GM23338 (cell line): ENCODE measurements around the gene TOP1. TPM values are rescaled to one million over a fixed set of nuclear protein-coding genes. Genes with fewer than 3 reads are reported as not detected.

Experiments
- ATAC-seq: fragments of 200-7000 bp; cut with Tn5 transposase; 3 replicates; pipeline ENCODE4 v1.9.1; 2020
- DNase-seq: peaks from one replicate; pipeline ENCODE4 v3.0.0-alpha.2; 2015; ENCODE audit warnings: low spot score
- H2AFZ ChIP-seq: fragments of 200-600 bp; sonication (generic); 2 replicates; pipeline ENCODE4 v1.8.0; 2016; ENCODE audit warnings: antibody characterized with exemption, mild to moderate bottlenecking, moderate library complexity
- H3F3A ChIP-seq: fragments of 200-600 bp; sonication (generic); replicated peaks from 2 replicates; pipeline ENCODE4 v1.8.0; 2017; ENCODE audit warnings: antibody characterized with exemption, mixed run types, low read depth
- H3K27ac ChIP-seq: fragments of 200-600 bp; sonication (generic); 2 replicates; pipeline ENCODE4 v1.6.1; 2016; ENCODE audit warnings: low read depth
- H3K27me3 ChIP-seq: fragments of 200-600 bp; sonication (generic); 2 replicates; pipeline ENCODE4 v1.8.0; 2016; ENCODE audit warnings: mild to moderate bottlenecking, mixed run types, moderate library complexity; ENCODE audit not compliant: insufficient read depth
- H3K36me3 ChIP-seq: fragments of 200-600 bp; sonication (generic); 2 replicates; pipeline ENCODE4 v1.8.0; 2016; ENCODE audit warnings: mild to moderate bottlenecking; ENCODE audit not compliant: insufficient read depth
- H3K4me1 ChIP-seq: fragments of 200-600 bp; sonication (generic); 2 replicates; pipeline ENCODE4 v1.8.0; 2016; ENCODE audit warnings: mild to moderate bottlenecking, moderate library complexity; ENCODE audit not compliant: insufficient read depth
- H3K4me2 ChIP-seq: fragments of 200-600 bp; sonication (generic); 2 replicates; pipeline ENCODE4 v1.7.1; 2017; ENCODE audit warnings: mixed run types
- H3K4me3 ChIP-seq: fragments of 200-600 bp; sonication (generic); 2 replicates; pipeline ENCODE4 v1.6.1; 2016; ENCODE audit warnings: mixed run types
- H3K79me2 ChIP-seq: fragments of 200-600 bp; sonication (generic); replicated peaks from 2 replicates; pipeline ENCODE4 v1.8.0; 2017; ENCODE audit warnings: mild to moderate bottlenecking; ENCODE audit not compliant: insufficient read depth
- H3K9me2 ChIP-seq: fragments of 200-600 bp; sonication (generic); 2 replicates; pipeline ENCODE4 v1.8.0; 2017; ENCODE audit not compliant: insufficient read depth
- H4K20me1 ChIP-seq: fragments of 200-600 bp; sonication (generic); replicated peaks from 2 replicates; pipeline ENCODE4 v1.8.0; 2017; ENCODE audit warnings: mild to moderate bottlenecking; ENCODE audit not compliant: insufficient read depth
- H3K27ac Mint-ChIP-seq: 2 replicates; pipeline ENCODE4 v1.8.0; 2020; ENCODE audit warnings: inconsistent platforms, mild to moderate bottlenecking, moderate library complexity, mixed read lengths
- H3K27me3 Mint-ChIP-seq: 3 replicates; pipeline ENCODE4 v1.8.0; 2022; ENCODE audit warnings: low read depth, mild to moderate bottlenecking, moderate library complexity, mixed read lengths, inconsistent platforms; ENCODE audit not compliant: insufficient read depth, poor library complexity
- H3K36me3 Mint-ChIP-seq: 3 replicates; pipeline ENCODE4 v1.8.0; 2021; ENCODE audit warnings: low read depth, mild to moderate bottlenecking, inconsistent platforms, moderate library complexity, mixed read lengths
- H3K4me1 Mint-ChIP-seq: 3 replicates; pipeline ENCODE4 v1.8.0; 2020; ENCODE audit warnings: mild to moderate bottlenecking, inconsistent platforms, mixed read lengths
- H3K4me3 Mint-ChIP-seq: 3 replicates; pipeline ENCODE4 v1.8.0; 2021; ENCODE audit warnings: moderate library complexity, mild to moderate bottlenecking, inconsistent platforms, mixed read lengths
- H3K9me3 Mint-ChIP-seq: 3 replicates; pipeline ENCODE4 v1.8.0; 2020; ENCODE audit warnings: moderate library complexity, mild to moderate bottlenecking, inconsistent platforms, mixed read lengths
- CTCF ChIP-seq, 2 experiments: fragments of 200-600 bp in 1 of 2; sonication (generic) in 1 of 2; conservative IDR thresholded peaks; 2 replicates each; pipeline versions ENCODE4 v1.5.1 to v1.6.1; 2016 to 2017; ENCODE audit warnings: antibody characterized with exemption in 2 of 2, low read depth in 2 of 2, mild to moderate bottlenecking in 2 of 2, moderate library complexity in 1 of 2
- EZH2 ChIP-seq: fragments of 200-600 bp; sonication (generic); IDR thresholded peaks from one replicate; pipeline ENCODE4 v1.8.0; 2017; ENCODE audit warnings: antibody characterized with exemption, mild to moderate bottlenecking, low read depth; ENCODE audit not compliant: unreplicated experiment
- NANOG ChIP-seq: IDR thresholded peaks from 2 replicates; pipeline ENCODE4 v1.6.1; 2016; ENCODE audit warnings: antibody characterized with exemption, borderline replicate concordance
- POLR2AphosphoS5 ChIP-seq: IDR thresholded peaks from 2 replicates; pipeline ENCODE4 v1.6.1; 2016; ENCODE audit warnings: antibody characterized with exemption, low read depth
- ZNF331 ChIP-seq: fragments of 250-450 bp; sonication (Bioruptor Pico); IDR thresholded peaks from 2 replicates; pipeline ENCODE4 v1.5.0; 2020; ENCODE audit warnings: low read depth, mild to moderate bottlenecking, moderate library complexity
- ZNF462 ChIP-seq: fragments of 250-450 bp; sonication (Bioruptor Pico); IDR thresholded peaks from 2 replicates; pipeline ENCODE4 v1.5.0; 2020; ENCODE audit warnings: mild to moderate bottlenecking, moderate library complexity
- polyA plus RNA-seq: library from polyadenylated mRNA; unstranded; fragments of >200 nt; fragmentation: Nextera tagmentation; extraction: Ambion mirVana; gene quantifications from 2 replicates; pipeline ENCODE4 v1.2.1, GENCODE V29; 2016
- total RNA-seq: library from RNA; depleted of rRNA; stranded (reverse); fragments of >200 nt; shearing (Covaris generic); gene quantifications from 2 replicates; pipeline ENCODE4 v1.2.3, GENCODE V29; 2014

Gene TOP1
- total and polyA plus RNA-seq, 2 experiments from 2014 or later = 62.4 to 101 TPM

- no peak for TF ChIP-seq ZNF462 (CRISPR knock-in tag)
- no peak for TF ChIP-seq POLR2AphosphoS5
Measured at GRCh38 chr20:41166201-41167117, 137.8 kb downstream of the TOP1 start (continued).

GRCh38 chr20:41167118-41167470 is 138.5 kb downstream of the TOP1 start:
- Histone ChIP-seq H3K4me2 (no peak overlapping the region), H3K4me1 (no peaks in the 10 kb centered on the region), H3K4me3 (no peak overlapping the region), H4K20me1 (peaks cover 3% of the 10 kb centered on the region), H3K36me3 (peaks cover 19% of the 10 kb centered on the region), H3K27me3 (no peaks in the 10 kb centered on the region), H3K9me2 (no peaks in the 10 kb centered on the region), H3F3A (no peaks in the 10 kb centered on the region), H2AFZ (no peak overlapping the region), H3K79me2 (no peaks in the 10 kb centered on the region), H3K27ac (no peak overlapping the region)
- peaks cover 94% of the 10 kb centered on the region for H3K36me3 Mint-ChIP-seq
- DNase-seq = no peak
- peaks cover 12% of the 10 kb centered on the region for H3K27me3 Mint-ChIP-seq
- no peak overlapping the region for H3K27ac Mint-ChIP-seq
- H3K4me3 Mint-ChIP-seq = no peak overlapping the region
- no peaks in the 10 kb centered on the region for H3K9me3 Mint-ChIP-seq
- H3K4me1 Mint-ChIP-seq = no peaks in the 10 kb centered on the region
- ATAC-seq = no peak
- TF ChIP-seq ZNF331 (CRISPR knock-in tag) = no peak
- TF ChIP-seq NANOG = no peak
- no peak for TF ChIP-seq ZNF462 (CRISPR knock-in tag)
- no peak for TF ChIP-seq CTCF (conservative IDR thresholded peaks at IDR 0.05; ENCODE audit: low read depth in 2 of 2)
- TF ChIP-seq EZH2 = no peak
